Superior temporal gyrus (tissue), 1 donor: Measurements from ENCODE around the gene USP10.

Experiments used
- DNase-seq: peaks from one replicate; pipeline ENCODE4 v3.0.0-alpha.2; 2016; ENCODE audit errors: extremely low spot score

Gene USP10

GRCh38 chr16:84821728-84822689 is 122.2 kb downstream of the USP10 start:
- DNase-seq = no peak

DNA sequence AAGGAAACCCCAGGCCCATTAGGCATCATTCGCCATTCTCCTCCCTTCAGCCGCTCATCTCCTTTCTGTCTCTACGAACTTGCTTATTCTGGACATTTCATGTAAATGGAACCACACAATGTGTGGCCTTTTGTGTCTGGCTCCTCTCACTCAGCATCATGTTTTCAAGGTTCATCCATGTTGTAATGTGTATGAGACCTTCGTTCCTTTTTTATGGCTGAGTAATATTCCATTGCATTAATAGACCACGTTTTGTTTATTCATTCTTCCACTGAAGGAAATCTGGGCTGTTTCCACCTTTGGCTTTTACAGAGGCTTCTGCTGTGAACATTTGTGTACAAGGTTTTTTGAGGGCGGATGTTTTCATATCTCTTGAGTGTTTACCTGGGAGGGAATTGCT is 123.2 kb downstream of the USP10 start:
- no peak for DNase-seq

DNA sequence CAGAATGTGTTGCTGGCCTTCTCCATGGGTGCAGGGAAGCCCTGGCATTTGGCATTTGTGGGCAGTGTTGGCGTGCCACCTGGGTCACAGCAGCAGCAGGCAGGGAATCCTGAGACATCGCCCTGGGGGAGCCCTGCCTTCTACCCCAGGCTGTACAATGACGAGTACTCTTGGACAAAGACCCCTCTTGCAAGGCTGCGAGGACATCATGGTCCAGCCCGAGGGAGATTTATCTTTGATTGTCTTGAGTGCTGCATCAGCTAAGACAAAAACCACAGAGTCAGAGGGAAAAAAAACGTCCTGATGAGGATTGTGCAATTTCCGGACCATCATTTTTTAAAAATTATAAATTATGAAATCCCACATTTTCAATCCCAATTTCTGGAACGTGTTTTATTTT is 123.7 kb downstream of the USP10 start:
- DNase-seq = no peak

GRCh38 chr16:84823926-84824325 is 124.1 kb downstream of the USP10 start:
- DNase-seq = no peak

DNA sequence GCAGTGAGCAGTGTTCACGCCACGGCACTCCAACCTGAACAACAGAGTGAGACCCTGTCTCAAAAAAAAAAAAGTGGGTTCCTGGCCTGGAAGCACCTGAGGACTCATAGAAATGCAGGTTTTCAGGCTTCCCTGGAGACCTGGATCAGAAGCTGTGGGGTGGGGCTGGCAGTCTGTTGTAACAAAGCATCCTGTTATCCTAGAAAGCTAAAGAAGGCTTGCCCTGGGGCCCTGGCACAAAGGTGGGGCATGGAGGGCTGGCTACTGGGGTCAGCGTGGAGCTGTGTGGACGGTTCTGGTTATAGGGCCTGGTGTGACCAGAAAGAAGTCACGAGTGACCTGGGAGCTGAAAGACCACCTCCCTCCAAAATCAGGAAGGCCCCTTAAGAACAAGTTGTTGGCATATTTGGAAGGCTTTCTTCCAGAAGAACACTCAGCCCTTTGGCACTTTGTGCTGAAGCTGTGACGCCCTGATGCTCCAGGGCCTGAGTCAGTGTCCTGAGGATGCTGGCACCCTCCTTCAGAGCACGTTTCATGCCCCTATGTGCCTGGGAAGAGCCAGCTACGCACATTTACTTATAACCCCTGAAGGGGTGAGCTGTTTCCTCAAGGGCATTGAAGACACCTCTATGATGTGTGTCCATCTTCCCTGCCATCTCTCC is 126.2 kb downstream of the USP10 start:
- no peak for DNase-seq

- DNase-seq = no peak
Measured at GRCh38 chr16:84826558-84826941, 126.8 kb downstream of the USP10 start.

DNA sequence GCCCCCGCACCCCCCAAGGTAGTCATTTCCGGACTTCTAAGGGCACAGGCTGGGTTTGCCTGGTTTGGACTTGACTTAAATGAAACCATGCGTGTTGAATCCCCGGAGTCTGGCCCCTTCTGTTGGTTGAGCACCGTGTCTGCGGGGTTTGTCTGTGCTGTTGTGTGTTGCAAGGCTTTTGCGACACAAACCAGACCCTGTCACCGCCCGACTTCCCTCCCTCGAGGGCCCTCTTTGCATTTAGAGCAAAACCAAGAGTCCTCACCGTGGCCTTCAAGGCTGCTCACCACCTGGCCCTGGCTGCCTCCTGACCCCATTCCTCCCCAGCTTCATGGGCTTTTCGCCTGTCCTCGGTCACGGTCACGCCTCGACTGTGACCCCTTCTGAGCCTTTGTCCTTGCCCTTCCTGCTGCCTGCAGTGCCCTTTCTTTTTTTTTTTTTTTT is 127.4 kb downstream of the USP10 start:
- no peak for DNase-seq

DNA sequence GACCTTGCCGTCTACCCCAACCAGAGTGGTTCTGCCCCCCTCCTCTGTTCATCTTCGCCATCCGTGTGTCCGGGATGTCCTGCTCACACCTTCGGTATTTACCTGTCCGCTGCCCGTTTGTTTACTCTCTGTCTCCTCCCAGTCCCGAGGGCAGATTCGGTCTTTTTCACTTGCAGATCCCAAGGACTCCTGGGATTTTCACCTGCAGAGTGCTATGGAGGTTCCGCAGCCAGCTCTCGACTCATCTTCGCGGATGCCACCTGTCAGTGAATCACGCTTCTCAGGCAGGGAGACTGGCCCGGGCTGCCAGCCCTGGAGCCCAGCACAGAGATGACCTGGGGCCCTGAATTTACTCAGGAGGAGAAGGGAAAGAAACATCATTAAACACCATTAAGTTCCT is 128.1 kb downstream of the USP10 start:
- DNase-seq = no peak

DNA sequence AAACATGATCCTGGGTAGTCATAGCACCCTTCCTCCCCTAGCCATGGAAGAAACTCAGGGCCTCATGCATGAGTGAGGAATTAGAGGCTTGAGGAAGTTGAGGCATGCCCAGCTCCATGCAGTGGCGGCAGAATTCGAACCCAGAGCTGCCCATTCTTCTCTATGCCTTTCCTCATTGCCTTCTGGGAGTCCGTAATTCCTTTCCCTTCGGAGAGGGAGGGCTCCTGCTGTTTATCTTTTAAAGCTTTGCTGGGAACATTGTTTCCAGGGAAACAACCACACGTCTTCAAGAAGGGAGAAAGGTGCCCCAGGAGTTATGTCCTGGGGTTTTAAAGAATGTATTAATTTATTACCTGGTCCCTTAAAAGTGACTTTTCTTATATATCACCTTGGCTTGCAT is 128.5 kb downstream of the USP10 start:
- DNase-seq = no peak
